HEK293 (cell line): ENCODE measurements around the gene DYNLRB1.

Experiments used
- CTCF ChIP-seq: fragments of 450-650 bp; formaldehyde crosslinking; IDR thresholded peaks from 2 replicates; pipeline ENCODE4 v1.5.1; 2016; ENCODE audit warnings: missing biosample characterization, missing genetic modification characterization
- PRDM10 ChIP-seq: fragments of 450-650 bp; formaldehyde crosslinking; IDR thresholded peaks from 2 replicates; pipeline ENCODE4 v1.5.1; 2016; ENCODE audit warnings: missing biosample characterization, missing genetic modification characterization
- SETDB1 ChIP-seq: IDR thresholded peaks from one replicate; pipeline ENCODE4 v1.6.1; 2017; ENCODE audit warnings: mild to moderate bottlenecking, low read length, moderate library complexity, mixed read lengths; ENCODE audit not compliant: insufficient read length
- YY1 ChIP-seq: fragments of 450-650 bp; formaldehyde crosslinking; IDR thresholded peaks from 2 replicates; pipeline ENCODE4 v1.5.1; 2018; ENCODE audit warnings: missing biosample characterization, missing genetic modification characterization
- ZNF140 ChIP-seq: fragments of 450-650 bp; formaldehyde crosslinking; IDR thresholded peaks from 2 replicates; pipeline ENCODE4 v1.5.1; 2016; ENCODE audit warnings: missing biosample characterization, missing genetic modification characterization
- ZNF302 ChIP-seq: fragments of 450-650 bp; formaldehyde crosslinking; IDR thresholded peaks from 2 replicates; pipeline ENCODE4 v1.5.1; 2016; ENCODE audit warnings: missing biosample characterization, missing genetic modification characterization, low read depth
- ZNF561 ChIP-seq: fragments of 450-650 bp; IDR thresholded peaks from 2 replicates; pipeline ENCODE4 v1.5.1; 2018; ENCODE audit warnings: missing biosample characterization, missing genetic modification characterization, borderline replicate concordance

- TF ChIP-seq SETDB1 (no peak), YY1 (tag by site-specific recombination) (no peak), CTCF (no peak), ZNF140 (tag by site-specific recombination) (no peak), PRDM10 (tag by site-specific recombination) (no peak), ZNF561 (tag by site-specific recombination) (no peak), ZNF302 (tag by site-specific recombination) (no peak)
Measured at GRCh38 chr20:34546751-34547181, 30.5 kb downstream of the DYNLRB1 start.
